ENCODE results near the gene DNAJB5. TPM values are rescaled to one million over a fixed set of nuclear protein-coding genes. Genes with fewer than 3 reads are reported as not detected.

Gene DNAJB5
- total and polyA plus RNA-seq, 2 experiments from 2014 or later: 20.3 to 37.4 TPM

GRCh38 chr9:34971146-34971811 is 18.3 kb upstream of the DNAJB5 start:
- Histone ChIP-seq H3K4me3 (no peak overlapping the region), H4K20me1 (replicated peaks; ENCODE audit: insufficient read depth) (no peaks in the 10 kb centered on the region), H2AFZ (no peak overlapping the region), H3K27ac (ENCODE audit: low read depth) (no peak overlapping the region), H3K27me3 (ENCODE audit: insufficient read depth) (no peaks in the 10 kb centered on the region), H3K36me3 (ENCODE audit: insufficient read depth) (no peaks in the 10 kb centered on the region), H3F3A (replicated peaks; ENCODE audit: low read depth) (no peaks in the 10 kb centered on the region), H3K79me2 (replicated peaks; ENCODE audit: insufficient read depth) (no peaks in the 10 kb centered on the region), H3K4me1 (ENCODE audit: insufficient read depth) (peaks cover 6% of the 10 kb centered on the region; the same call in 1 of the 2 replicates), H3K4me2 (no peak overlapping the region), H3K9me2 (ENCODE audit: insufficient read depth) (no peaks in the 10 kb centered on the region)
- Mint-ChIP-seq H3K4me3 (no peak overlapping the region), H3K27ac (no peak overlapping the region), H3K4me1 (peaks cover 12% of the 10 kb centered on the region), H3K9me3 (no peaks in the 10 kb centered on the region), H3K27me3 (ENCODE audit: insufficient read depth, low read depth, poor library complexity) (peaks cover 2% of the 10 kb centered on the region), H3K36me3 (ENCODE audit: low read depth) (no peaks in the 10 kb centered on the region)
- no peak for TF ChIP-seq ZNF114 (CRISPR knock-in tag; IDR thresholded peaks at IDR 0.05)
- TF ChIP-seq, protein P1, sequence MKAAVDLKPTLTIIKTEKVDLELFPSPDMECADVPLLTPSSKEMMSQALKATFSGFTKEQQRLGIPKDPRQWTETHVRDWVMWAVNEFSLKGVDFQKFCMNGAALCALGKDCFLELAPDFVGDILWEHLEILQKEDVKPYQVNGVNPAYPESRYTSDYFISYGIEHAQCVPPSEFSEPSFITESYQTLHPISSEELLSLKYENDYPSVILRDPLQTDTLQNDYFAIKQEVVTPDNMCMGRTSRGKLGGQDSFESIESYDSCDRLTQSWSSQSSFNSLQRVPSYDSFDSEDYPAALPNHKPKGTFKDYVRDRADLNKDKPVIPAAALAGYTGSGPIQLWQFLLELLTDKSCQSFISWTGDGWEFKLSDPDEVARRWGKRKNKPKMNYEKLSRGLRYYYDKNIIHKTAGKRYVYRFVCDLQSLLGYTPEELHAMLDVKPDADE (IDR thresholded peaks at IDR 0.05): no peak
- TF ChIP-seq STAT1 (IDR thresholded peaks at IDR 0.05; ENCODE audit: unreplicated experiment): no peak
- no peak for TF ChIP-seq NANOG (IDR thresholded peaks at IDR 0.05; ENCODE audit: borderline replicate concordance)
- DNase-seq (ENCODE audit: low spot score): no peak
- ATAC-seq: no peak

- H3K36me3 Mint-ChIP-seq (ENCODE audit: low read depth): no peaks in the 10 kb centered on the region
- no peaks in the 10 kb centered on the region for H4K20me1 ChIP-seq (replicated peaks; ENCODE audit: insufficient read depth)
- no peak overlapping the region for H3K27ac Mint-ChIP-seq
- H3K27me3 ChIP-seq (ENCODE audit: insufficient read depth): no peaks in the 10 kb centered on the region
- H3K27ac ChIP-seq (ENCODE audit: low read depth): no peak overlapping the region
- H3K4me2 ChIP-seq: no peak overlapping the region
- no peak overlapping the region for H3K4me3 ChIP-seq
- peaks cover 12% of the 10 kb centered on the region for H3K4me1 Mint-ChIP-seq
- ATAC-seq: no peak
- peaks cover 7% of the 10 kb centered on the region for H3K27me3 Mint-ChIP-seq (ENCODE audit: insufficient read depth, low read depth, poor library complexity)
- no peaks in the 10 kb centered on the region for H3K79me2 ChIP-seq (replicated peaks; ENCODE audit: insufficient read depth)
- peaks cover 6% of the 10 kb centered on the region; the same call in 1 of the 2 replicates for H3K4me1 ChIP-seq (ENCODE audit: insufficient read depth)
- H2AFZ ChIP-seq: no peak overlapping the region
- no peaks in the 10 kb centered on the region for H3K36me3 ChIP-seq (ENCODE audit: insufficient read depth)
- no peak overlapping the region for H3K4me3 Mint-ChIP-seq
- H3F3A ChIP-seq (replicated peaks; ENCODE audit: low read depth): no peaks in the 10 kb centered on the region
- no peaks in the 10 kb centered on the region for H3K9me2 ChIP-seq (ENCODE audit: insufficient read depth)
- H3K9me3 Mint-ChIP-seq: no peaks in the 10 kb centered on the region
- DNase-seq (ENCODE audit: low spot score): no peak
- TF ChIP-seq, protein P1 (IDR thresholded peaks at IDR 0.05): no peak
- TF ChIP-seq JUNB (IDR thresholded peaks at IDR 0.05; ENCODE audit: unreplicated experiment) (no peak), EZH2phosphoT487 (IDR thresholded peaks at IDR 0.05; ENCODE audit: unreplicated experiment) (no peak), ZNF114 (CRISPR knock-in tag; IDR thresholded peaks at IDR 0.05) (no peak), EZH2 (IDR thresholded peaks at IDR 0.05; ENCODE audit: low read depth, unreplicated experiment) (no peak), REST (IDR thresholded peaks at IDR 0.05; ENCODE audit: unreplicated experiment) (no peak)
- TF ChIP-seq, protein P2, sequence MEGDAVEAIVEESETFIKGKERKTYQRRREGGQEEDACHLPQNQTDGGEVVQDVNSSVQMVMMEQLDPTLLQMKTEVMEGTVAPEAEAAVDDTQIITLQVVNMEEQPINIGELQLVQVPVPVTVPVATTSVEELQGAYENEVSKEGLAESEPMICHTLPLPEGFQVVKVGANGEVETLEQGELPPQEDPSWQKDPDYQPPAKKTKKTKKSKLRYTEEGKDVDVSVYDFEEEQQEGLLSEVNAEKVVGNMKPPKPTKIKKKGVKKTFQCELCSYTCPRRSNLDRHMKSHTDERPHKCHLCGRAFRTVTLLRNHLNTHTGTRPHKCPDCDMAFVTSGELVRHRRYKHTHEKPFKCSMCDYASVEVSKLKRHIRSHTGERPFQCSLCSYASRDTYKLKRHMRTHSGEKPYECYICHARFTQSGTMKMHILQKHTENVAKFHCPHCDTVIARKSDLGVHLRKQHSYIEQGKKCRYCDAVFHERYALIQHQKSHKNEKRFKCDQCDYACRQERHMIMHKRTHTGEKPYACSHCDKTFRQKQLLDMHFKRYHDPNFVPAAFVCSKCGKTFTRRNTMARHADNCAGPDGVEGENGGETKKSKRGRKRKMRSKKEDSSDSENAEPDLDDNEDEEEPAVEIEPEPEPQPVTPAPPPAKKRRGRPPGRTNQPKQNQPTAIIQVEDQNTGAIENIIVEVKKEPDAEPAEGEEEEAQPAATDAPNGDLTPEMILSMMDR (conservative IDR thresholded peaks at IDR 0.05; ENCODE audit: low read depth in 2 of 2): no peak
These were observed 14.9 kb upstream of the DNAJB5 start for GRCh38 chr9:34974664-34975063.
